GM20000 (cell line): Measurements from ENCODE around the gene GLP1R.

ENCODE experiments used
- DNase-seq: peaks from one replicate; pipeline ENCODE4 v3.0.0; 2012; ENCODE audit warnings: low spot score
- TF ChIP-seq, protein P1 (sequence below): IDR thresholded peaks from 2 replicates; pipeline ENCODE4 v1.5.1; 2012; ENCODE audit warnings: mild to moderate bottlenecking, control low read depth; ENCODE audit errors: extremely low read depth, missing control alignments

GLP1R gene

GRCh38 chr6:39062014-39062740 is 13.6 kb downstream of the GLP1R start:
- no peak for DNase-seq

DNA sequence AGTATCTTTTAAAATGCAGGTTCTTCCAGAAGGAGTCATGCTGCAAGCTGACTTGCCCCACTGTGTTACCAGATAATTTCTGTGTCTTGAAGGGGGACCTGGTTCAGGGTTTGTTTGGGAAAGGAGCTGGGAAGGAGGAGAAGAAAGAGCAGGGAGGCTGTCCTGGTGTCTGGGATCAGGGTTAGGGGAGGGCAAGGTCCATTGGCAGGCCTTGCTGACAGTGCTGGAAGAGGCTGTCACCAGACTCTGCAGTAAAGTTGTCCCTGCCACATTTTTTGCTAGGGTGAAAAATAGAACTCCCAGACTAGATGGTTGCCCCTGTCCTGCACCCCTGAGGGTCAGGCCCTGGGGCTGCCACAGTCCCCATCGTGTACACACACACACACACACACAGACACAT is 14.9 kb downstream of the GLP1R start:
- TF ChIP-seq, protein P1, sequence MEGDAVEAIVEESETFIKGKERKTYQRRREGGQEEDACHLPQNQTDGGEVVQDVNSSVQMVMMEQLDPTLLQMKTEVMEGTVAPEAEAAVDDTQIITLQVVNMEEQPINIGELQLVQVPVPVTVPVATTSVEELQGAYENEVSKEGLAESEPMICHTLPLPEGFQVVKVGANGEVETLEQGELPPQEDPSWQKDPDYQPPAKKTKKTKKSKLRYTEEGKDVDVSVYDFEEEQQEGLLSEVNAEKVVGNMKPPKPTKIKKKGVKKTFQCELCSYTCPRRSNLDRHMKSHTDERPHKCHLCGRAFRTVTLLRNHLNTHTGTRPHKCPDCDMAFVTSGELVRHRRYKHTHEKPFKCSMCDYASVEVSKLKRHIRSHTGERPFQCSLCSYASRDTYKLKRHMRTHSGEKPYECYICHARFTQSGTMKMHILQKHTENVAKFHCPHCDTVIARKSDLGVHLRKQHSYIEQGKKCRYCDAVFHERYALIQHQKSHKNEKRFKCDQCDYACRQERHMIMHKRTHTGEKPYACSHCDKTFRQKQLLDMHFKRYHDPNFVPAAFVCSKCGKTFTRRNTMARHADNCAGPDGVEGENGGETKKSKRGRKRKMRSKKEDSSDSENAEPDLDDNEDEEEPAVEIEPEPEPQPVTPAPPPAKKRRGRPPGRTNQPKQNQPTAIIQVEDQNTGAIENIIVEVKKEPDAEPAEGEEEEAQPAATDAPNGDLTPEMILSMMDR = no peak
- no peak for DNase-seq

More at GRCh38 chr6:39062014-39062740, 13.6 kb downstream of the GLP1R start:
- TF ChIP-seq, protein P1 = no peak

DNA sequence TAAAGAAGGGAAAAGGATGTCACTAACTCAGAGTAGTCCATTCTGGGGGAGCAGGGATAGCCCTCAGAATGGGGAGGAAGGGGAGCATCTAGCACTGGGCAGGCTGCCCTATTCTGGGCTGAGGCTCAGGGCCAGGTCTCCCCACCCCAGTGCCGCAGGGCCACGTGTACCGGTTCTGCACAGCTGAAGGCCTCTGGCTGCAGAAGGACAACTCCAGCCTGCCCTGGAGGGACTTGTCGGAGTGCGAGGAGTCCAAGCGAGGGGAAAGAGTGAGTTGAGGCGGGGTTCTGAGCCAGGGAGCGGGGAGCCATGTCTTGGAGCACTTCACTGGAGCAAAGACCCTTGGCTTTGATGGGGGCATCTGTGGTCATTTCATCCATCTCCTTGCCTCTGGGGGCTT is 17.0 kb downstream of the GLP1R start:
- no peak for DNase-seq
- TF ChIP-seq, protein P1 = no peak

GRCh38 chr6:39068391-39068790 is 19.8 kb downstream of the GLP1R start:
- TF ChIP-seq, protein P1 = no peak
- no peak for DNase-seq

- TF ChIP-seq, protein P1 = no peak
- DNase-seq = no peak
Measured at GRCh38 chr6:39072830-39073229, 24.2 kb downstream of the GLP1R start.

GRCh38 chr6:39073471-39074355 is 25.1 kb downstream of the GLP1R start:
- no peak for DNase-seq
- TF ChIP-seq, protein P1 = no peak

DNA sequence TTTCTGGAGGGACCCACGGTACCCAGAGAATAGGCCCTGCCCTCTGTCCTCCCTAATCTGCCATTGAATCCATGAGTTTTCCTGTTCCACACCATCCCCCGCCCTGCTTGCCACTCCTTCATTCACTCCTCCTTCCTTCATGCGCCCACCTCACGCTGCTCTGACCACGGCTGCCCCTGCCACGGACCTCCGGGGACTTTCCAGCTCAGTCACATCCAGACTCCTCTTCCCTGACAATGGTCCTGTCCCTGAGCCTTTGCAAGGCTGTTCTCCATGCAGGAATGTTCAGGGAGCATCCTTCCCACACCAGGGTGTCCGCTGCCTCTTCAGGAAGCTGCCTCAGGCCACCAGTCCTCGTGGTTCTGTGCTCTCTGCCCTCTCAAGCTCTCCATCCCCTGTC is 25.9 kb downstream of the GLP1R start:
- TF ChIP-seq, protein P1 = no peak
- DNase-seq = no peak
